ENCODE measurements around the gene SOAT1. TPM values are rescaled to one million over a fixed set of nuclear protein-coding genes. Genes with fewer than 3 reads are reported as not detected.

SOAT1 gene
- total RNA-seq, 4 donors from 2014 or later = 15.0 to 18.6 (median 16.9) TPM

Small RNA genes within 50 kb of the gene (small RNA-seq; reads per million reads assigned to genes)
- not detected for gene AL512326.2

Other genes with a start within 250 kb of the SOAT1 start
- gene TOR3A, start 211.7 kb upstream of the SOAT1 start, total RNA-seq = 10 to 100 TPM; 30.0 to 57.4 (median 45.2) TPM
- 10 to 100 TPM; 11.8 to 21.2 (median 18.9) TPM for gene ABL2, start 64.1 kb upstream of the SOAT1 start, total RNA-seq
- 1 to 10 TPM in 2 of 4 donors, under 1 TPM in 2; 0.27 to 4.0 (median 2.1) TPM for gene AXDND1, start 72.2 kb downstream of the SOAT1 start, total RNA-seq

Measured in thyroid gland (tissue), 4 donors.